OCI-LY7 (cell line): ENCODE measurements around the gene RCOR3. TPM values are rescaled to one million over a fixed set of nuclear protein-coding genes. Genes with fewer than 3 reads are reported as not detected.
"Not testable (repeated sequence)": the region's sequence is repeated elsewhere in the genome, so short reads cannot be mapped to it uniquely, and the experiment has no call there.

Experiments
- BruUV-seq: library from RNA; stranded (reverse); fragments of 400-500 nt; replicated peaks from 2 replicates; lab custom pipeline; 2021; lab: Mats Ljungman, UMichigan
- CTCF ChIA-PET: fragments of 300-600 bp; sonication (Branson Sonifier 250); formaldehyde crosslinking; loops from one replicate; lab custom pipeline; 2022; ENCODE audit warnings: antibody characterized with exemption; ENCODE audit not compliant: unreplicated experiment; lab: Charles Lee
- POLR2A ChIA-PET: fragments of 300-600 bp; sonication (Branson Sonifier 250); formaldehyde crosslinking; loops from one replicate; lab custom pipeline; 2022; ENCODE audit warnings: antibody characterized with exemption; lab: Charles Lee
- DNase-seq: peaks from one replicate; pipeline ENCODE4 v3.0.0-alpha.2; 2015; ENCODE audit warnings: low spot score
- H2AFZ ChIP-seq: fragments of 200-600 bp; sonication (generic), shearing (Covaris generic); 2 replicates; pipeline ENCODE4 v1.6.1; 2014; ENCODE audit warnings: mild to moderate bottlenecking, antibody characterized with exemption, low read length, moderate library complexity
- H3K27ac ChIP-seq: fragments of 200-600 bp; sonication (generic); 2 replicates; pipeline ENCODE4 v1.5.1; 2014; ENCODE audit warnings: mixed run types, low read depth, mild to moderate bottlenecking, moderate library complexity, low read length, inconsistent platforms; ENCODE audit not compliant: poor library complexity, severe bottlenecking
- H3K36me3 ChIP-seq: fragments of 200-600 bp; sonication (generic); 2 replicates; pipeline ENCODE4 v1.6.1; 2014; ENCODE audit warnings: mild to moderate bottlenecking, antibody characterized with exemption, low read length, moderate library complexity, mixed read lengths; ENCODE audit not compliant: insufficient read depth
- H3K4me1 ChIP-seq: fragments of 200-600 bp; sonication (generic); 2 replicates; pipeline ENCODE4 v1.5.1; 2014; ENCODE audit warnings: mild to moderate bottlenecking, low read length; ENCODE audit not compliant: insufficient read depth, poor library complexity, severe bottlenecking
- H3K4me2 ChIP-seq: fragments of 200-600 bp; sonication (generic); 2 replicates; pipeline ENCODE4 v1.6.1; 2014; ENCODE audit warnings: mild to moderate bottlenecking, low read length
- H3K4me3 ChIP-seq: fragments of 200-600 bp; sonication (generic); 2 replicates; pipeline ENCODE4 v1.5.1; 2014; ENCODE audit warnings: mild to moderate bottlenecking, low read depth, low read length; ENCODE audit not compliant: poor library complexity, severe bottlenecking
- H3K79me2 ChIP-seq: fragments of 200-600 bp; sonication (generic); 2 replicates; pipeline ENCODE4 v1.6.1; 2016; ENCODE audit warnings: low read depth, mild to moderate bottlenecking, low read length, moderate library complexity, mixed read lengths; ENCODE audit not compliant: insufficient read depth
- H3K9me2 ChIP-seq: fragments of 200-600 bp; sonication (generic); 2 replicates; pipeline ENCODE4 v1.6.1; 2016; ENCODE audit warnings: mild to moderate bottlenecking, low read length, mixed read lengths; ENCODE audit not compliant: insufficient read depth
- H3K9me3 ChIP-seq: fragments of 200-600 bp; sonication (generic); 2 replicates; pipeline ENCODE4 v1.6.1; 2014; ENCODE audit warnings: mild to moderate bottlenecking, mixed run types, low read length, mixed read lengths
- H4K20me1 ChIP-seq: fragments of 200-600 bp; sonication (generic); 2 replicates; pipeline ENCODE4 v1.6.1; 2014; ENCODE audit warnings: mild to moderate bottlenecking, antibody characterized with exemption, low read length, moderate library complexity, mixed read lengths; ENCODE audit not compliant: insufficient read depth
- CTCF ChIP-seq: fragments of 200-600 bp; sonication (generic); conservative IDR thresholded peaks from 2 replicates; pipeline ENCODE4 v1.5.1; 2014; ENCODE audit warnings: mild to moderate bottlenecking, antibody characterized with exemption, low read length, moderate library complexity, mixed read lengths
- EZH2phosphoT487 ChIP-seq: fragments of 200-600 bp; sonication (generic); IDR thresholded peaks from 2 replicates; pipeline ENCODE4 v1.6.1; 2018; ENCODE audit warnings: low read depth, borderline replicate concordance, mild to moderate bottlenecking, mixed run types, antibody characterized with exemption, low read length, moderate library complexity, mixed read lengths
- intact Hi-C: fragments of 100-400 bp; cut with micrococcal nuclease; formaldehyde crosslinking; loops from one replicate; pipeline ENCODE4 v1.10.0; 2022; ENCODE audit not compliant: unreplicated experiment
- total RNA-seq, 2 experiments: library from RNA; depleted of rRNA in 1 of 2; stranded (reverse); fragments of >200 nt in 1 of 2; shearing (Covaris generic) in 1 of 2; gene quantifications; 2 replicates each; pipeline ENCODE4 v1.2.3, GENCODE V29; 2014 to 2022

RCOR3 gene
- total RNA-seq, 2 experiments from 2014 or later = 34.8 to 62.3 TPM

- intact Hi-C loops = no loop called here
- no peaks in the 10 kb centered on the region for H3K36me3 ChIP-seq
- H2AFZ ChIP-seq = peak overlapping the region; percentile 72
- CTCF ChIA-PET = no interaction called here
- no peaks in the 10 kb centered on the region for H3K79me2 ChIP-seq
- BruUV-seq = no TSS peak
- no peaks in the 10 kb centered on the region for H4K20me1 ChIP-seq
- no peak for DNase-seq
- H3K9me2 ChIP-seq = no peaks in the 10 kb centered on the region
- H3K27ac ChIP-seq = no peak overlapping the region
- TF ChIP-seq EZH2phosphoT487 (no peak), CTCF (no peak)
- peaks cover 3% of the 10 kb centered on the region for H3K4me1 ChIP-seq
- POLR2A ChIA-PET = interaction anchor here (0.5 to 0.8 kb wide), 2 partner anchors 85 to 168 kb away, joined by 3 read pairs; no protein-coding TSS in a partner anchor
- H3K4me3 ChIP-seq = no peak overlapping the region
- no peaks in the 10 kb centered on the region for H3K9me3 ChIP-seq
- H3K4me2 ChIP-seq = no peak overlapping the region
Measured at GRCh38 chr1:211247921-211248320, 11.2 kb upstream of the RCOR3 start.

DNA sequence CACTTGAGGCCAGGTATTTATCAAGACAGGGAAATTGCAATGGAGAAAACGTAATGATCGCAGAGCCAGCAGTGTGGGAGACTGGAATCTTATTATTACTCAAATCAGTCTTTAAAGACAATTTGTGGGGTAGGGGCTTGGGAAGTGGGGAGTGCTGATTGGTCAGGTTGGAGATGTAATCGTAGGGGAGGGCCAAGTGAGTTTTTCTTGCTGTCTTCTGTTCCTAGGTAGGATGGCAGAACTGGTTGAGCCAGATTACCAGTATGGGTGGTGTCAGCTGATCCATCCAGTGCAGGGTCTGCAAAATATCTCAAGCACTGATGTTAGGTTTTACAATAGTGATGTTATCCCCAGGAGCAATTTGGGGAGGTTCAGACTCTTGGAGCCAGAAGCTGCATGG lies 9.6 kb upstream of the RCOR3 start:
- CTCF ChIA-PET, DNase-seq, BruUV-seq, intact Hi-C loops, H2AFZ ChIP-seq, H3K4me1 ChIP-seq, H3K9me2 ChIP-seq, H3K79me2 ChIP-seq, H3K4me2 ChIP-seq, H3K36me3 ChIP-seq, H4K20me1 ChIP-seq, H3K9me3 ChIP-seq, H3K27ac ChIP-seq, H3K4me3 ChIP-seq: not testable (repeated sequence)
- POLR2A ChIA-PET = interaction anchor here (0.7 kb wide), 1 partner anchor 810 kb away, joined by 4 read pairs; no protein-coding TSS in a partner anchor

DNA sequence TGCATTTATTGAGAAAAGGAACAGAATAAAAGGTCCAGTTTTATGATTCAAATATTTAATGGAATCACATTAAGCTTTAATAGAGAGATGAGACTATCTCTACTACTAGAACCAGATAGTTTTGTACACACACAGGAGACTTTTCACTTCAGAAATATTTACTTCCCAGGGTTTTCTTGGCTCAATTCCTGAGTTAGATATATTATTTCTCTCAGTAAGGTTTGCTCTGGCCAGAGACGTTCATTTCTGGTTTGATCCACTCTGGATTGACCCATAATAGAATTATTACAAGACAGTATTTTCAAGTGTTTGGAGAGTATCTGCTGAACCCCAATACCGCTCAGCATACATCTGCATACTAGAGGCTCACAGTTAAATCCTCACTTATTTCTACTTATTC lies 1.3 kb upstream of the RCOR3 start:
- DNase-seq = no peak
- Histone ChIP-seq H2AFZ (peak overlapping the region; percentile 96; the same call in 1 of the 2 replicates), H3K27ac (peak overlapping the region; percentile 96), H3K9me3 (no peaks in the 10 kb centered on the region), H3K4me3 (peak overlapping the region; percentile 87), H3K4me2 (peak overlapping the region; percentile 97), H3K36me3 (peaks cover 8% of the 10 kb centered on the region; the same call in 1 of the 2 replicates), H3K79me2 (peaks cover 24% of the 10 kb centered on the region), H3K9me2 (no peaks in the 10 kb centered on the region), H4K20me1 (no peaks in the 10 kb centered on the region), H3K4me1 (peaks cover 16% of the 10 kb centered on the region)
- ChIA-PET CTCF (no interaction called here), POLR2A (interaction anchor here (0.9 kb wide), 1 partner anchor 19 kb away, joined by 4 read pairs; no protein-coding TSS in a partner anchor)
- no peak for TF ChIP-seq EZH2phosphoT487
- no peak for TF ChIP-seq CTCF
- BruUV-seq = TSS peak; percentile 91
- intact Hi-C loops = loop anchor here (2.0 to 5.0 kb wide), 3 partner anchors 321 to 1029 kb away; partner anchors contain the start of genes PPP2R5A and SLC30A1
